SK-N-SH (cell line): ENCODE results near the gene CNTNAP5. TPM values are rescaled to one million over a fixed set of nuclear protein-coding genes. Genes with fewer than 3 reads are reported as not detected.

Experiments
- CHD2 ChIP-seq: fragments of 150-350 bp; IDR thresholded peaks from 2 replicates; pipeline ENCODE4 v1.6.1; 2018; ENCODE audit warnings: low read length; ENCODE audit not compliant: partially characterized antibody
- EZH2phosphoT487 ChIP-seq: fragments of 200-600 bp; sonication (generic); IDR thresholded peaks from 2 replicates; pipeline ENCODE4 v1.6.1; 2017; ENCODE audit warnings: low read depth, mixed run types, mild to moderate bottlenecking, antibody characterized with exemption, moderate library complexity, borderline replicate concordance
- FOSL2 ChIP-seq: IDR thresholded peaks from 2 replicates; pipeline ENCODE4 v1.4.0; 2012; ENCODE audit warnings: low read depth, mild to moderate bottlenecking, moderate library complexity, borderline replicate concordance
- FOXM1 ChIP-seq: IDR thresholded peaks from 2 replicates; pipeline ENCODE4 v1.4.0; 2012; ENCODE audit warnings: low read depth, mild to moderate bottlenecking
- GABPA ChIP-seq: IDR thresholded peaks from 2 replicates; pipeline ENCODE4 v1.4.0; 2012; ENCODE audit warnings: low read depth, mild to moderate bottlenecking
- JUND ChIP-seq: IDR thresholded peaks from 2 replicates; pipeline ENCODE4 v1.4.0; 2012
- MEF2A ChIP-seq: IDR thresholded peaks from 2 replicates; pipeline ENCODE4 v1.4.0; 2012; ENCODE audit warnings: low read depth, borderline replicate concordance
- POLR2AphosphoS5 ChIP-seq: IDR thresholded peaks from 2 replicates; pipeline ENCODE4 v1.6.1; 2012; ENCODE audit warnings: low read depth, low read length
- RCOR1 ChIP-seq: fragments of 150-350 bp; IDR thresholded peaks from 2 replicates; pipeline ENCODE4 v1.6.1; 2017; ENCODE audit warnings: antibody characterized with exemption, low read length
- SIN3A ChIP-seq: IDR thresholded peaks from 2 replicates; pipeline ENCODE4 v1.6.1; 2012; ENCODE audit warnings: low read depth, mild to moderate bottlenecking, low read length, moderate library complexity, borderline replicate concordance
- TAF1 ChIP-seq: IDR thresholded peaks from 2 replicates; pipeline ENCODE4 v1.6.1; 2012; ENCODE audit warnings: low read depth, mild to moderate bottlenecking, low read length, moderate library complexity, borderline replicate concordance
- TCF12 ChIP-seq: IDR thresholded peaks from 2 replicates; pipeline ENCODE4 v1.4.0; 2012
- TEAD4 ChIP-seq: IDR thresholded peaks from 2 replicates; pipeline ENCODE4 v1.4.0; 2012; ENCODE audit warnings: mild to moderate bottlenecking, borderline replicate concordance; ENCODE audit not compliant: insufficient read depth
- YY1 ChIP-seq: IDR thresholded peaks from 2 replicates; pipeline ENCODE4 v1.4.0; 2012; ENCODE audit warnings: low read depth, mild to moderate bottlenecking
- polyA plus RNA-seq, 3 experiments: library from polyadenylated mRNA; depleted of rRNA; stranded (reverse); fragments of >200 nt; gene quantifications; 2 replicates each; pipeline ENCODE4 v1.2.3, GENCODE V29; 2012
- TF ChIP-seq, protein P1 (sequence below): IDR thresholded peaks from 2 replicates; pipeline ENCODE4 v1.4.0; 2012; ENCODE audit warnings: low read depth, borderline replicate concordance
- TF ChIP-seq, protein P2 (sequence below): fragments of 150-350 bp; IDR thresholded peaks from 2 replicates; pipeline ENCODE4 v1.6.1; 2016; ENCODE audit warnings: mild to moderate bottlenecking, low read depth, low read length
- TF ChIP-seq, protein P3 (sequence below): IDR thresholded peaks from 2 replicates; pipeline ENCODE4 v1.4.0; 2012; ENCODE audit warnings: low read depth
- TF ChIP-seq, protein P4 (sequence below): IDR thresholded peaks from 2 replicates; pipeline ENCODE4 v1.6.1; 2012; ENCODE audit warnings: mild to moderate bottlenecking, low read depth, low read length, moderate library complexity
- TF ChIP-seq, protein P5 (sequence below): fragments of 200-600 bp; sonication (generic); IDR thresholded peaks from 2 replicates; pipeline ENCODE4 v1.6.1; 2017; ENCODE audit warnings: antibody characterized with exemption, mild to moderate bottlenecking, moderate library complexity

CNTNAP5 gene
- polyA plus RNA-seq, 1 of the 3 experiments (the other 2 are of a cell fraction), result 0.08 TPM

DNA sequence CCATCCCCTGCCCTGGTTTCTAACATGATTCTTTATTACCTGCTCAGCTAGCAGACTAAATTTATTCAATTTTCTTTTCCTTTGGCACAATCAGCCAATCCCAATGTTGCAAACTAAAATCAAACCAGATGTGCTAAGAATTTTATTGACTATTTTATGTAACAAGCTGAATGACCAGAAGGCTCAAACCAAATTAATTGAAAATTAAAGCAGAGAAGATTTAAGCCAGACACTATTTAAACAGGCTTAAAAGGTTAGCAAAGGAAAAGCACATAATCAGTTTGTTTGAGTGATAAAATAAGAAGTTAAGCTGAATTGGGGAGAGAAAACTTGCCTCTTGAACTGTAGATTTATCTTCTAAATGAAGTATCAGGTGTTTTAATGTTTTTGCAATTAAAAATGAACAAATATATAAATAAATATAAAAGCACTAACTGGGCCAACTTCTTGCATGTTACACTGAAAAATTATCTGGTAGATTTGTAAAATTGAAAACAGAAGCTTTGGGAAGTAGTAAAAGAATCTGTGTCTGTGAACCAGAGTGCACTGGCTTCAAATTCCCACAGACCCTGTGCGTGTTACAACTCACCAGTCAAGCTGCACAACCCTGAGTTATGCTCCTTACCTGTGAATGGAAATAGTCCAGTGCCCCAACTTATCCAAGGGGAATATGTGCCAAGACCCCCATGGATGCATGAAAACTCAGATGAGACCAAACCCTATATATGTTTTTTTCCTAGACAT lies 283.4 kb downstream of the CNTNAP5 start (continued):
- TF ChIP-seq EZH2phosphoT487 (no peak), POLR2AphosphoS5 (no peak), CHD2 (no peak), FOXM1 (no peak), JUND (no peak), RCOR1 (peak; percentile 91), YY1 (no peak), TEAD4 (no peak), SIN3A (no peak), FOSL2 (no peak), GABPA (no peak), TAF1 (no peak), TCF12 (no peak), MEF2A (no peak)
- TF ChIP-seq, protein P1, sequence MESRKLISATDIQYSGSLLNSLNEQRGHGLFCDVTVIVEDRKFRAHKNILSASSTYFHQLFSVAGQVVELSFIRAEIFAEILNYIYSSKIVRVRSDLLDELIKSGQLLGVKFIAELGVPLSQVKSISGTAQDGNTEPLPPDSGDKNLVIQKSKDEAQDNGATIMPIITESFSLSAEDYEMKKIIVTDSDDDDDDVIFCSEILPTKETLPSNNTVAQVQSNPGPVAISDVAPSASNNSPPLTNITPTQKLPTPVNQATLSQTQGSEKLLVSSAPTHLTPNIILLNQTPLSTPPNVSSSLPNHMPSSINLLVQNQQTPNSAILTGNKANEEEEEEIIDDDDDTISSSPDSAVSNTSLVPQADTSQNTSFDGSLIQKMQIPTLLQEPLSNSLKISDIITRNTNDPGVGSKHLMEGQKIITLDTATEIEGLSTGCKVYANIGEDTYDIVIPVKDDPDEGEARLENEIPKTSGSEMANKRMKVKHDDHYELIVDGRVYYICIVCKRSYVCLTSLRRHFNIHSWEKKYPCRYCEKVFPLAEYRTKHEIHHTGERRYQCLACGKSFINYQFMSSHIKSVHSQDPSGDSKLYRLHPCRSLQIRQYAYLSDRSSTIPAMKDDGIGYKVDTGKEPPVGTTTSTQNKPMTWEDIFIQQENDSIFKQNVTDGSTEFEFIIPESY, result no peak
- TF ChIP-seq, protein P2, sequence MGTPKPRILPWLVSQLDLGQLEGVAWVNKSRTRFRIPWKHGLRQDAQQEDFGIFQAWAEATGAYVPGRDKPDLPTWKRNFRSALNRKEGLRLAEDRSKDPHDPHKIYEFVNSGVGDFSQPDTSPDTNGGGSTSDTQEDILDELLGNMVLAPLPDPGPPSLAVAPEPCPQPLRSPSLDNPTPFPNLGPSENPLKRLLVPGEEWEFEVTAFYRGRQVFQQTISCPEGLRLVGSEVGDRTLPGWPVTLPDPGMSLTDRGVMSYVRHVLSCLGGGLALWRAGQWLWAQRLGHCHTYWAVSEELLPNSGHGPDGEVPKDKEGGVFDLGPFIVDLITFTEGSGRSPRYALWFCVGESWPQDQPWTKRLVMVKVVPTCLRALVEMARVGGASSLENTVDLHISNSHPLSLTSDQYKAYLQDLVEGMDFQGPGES, result no peak
- TF ChIP-seq, protein P3, sequence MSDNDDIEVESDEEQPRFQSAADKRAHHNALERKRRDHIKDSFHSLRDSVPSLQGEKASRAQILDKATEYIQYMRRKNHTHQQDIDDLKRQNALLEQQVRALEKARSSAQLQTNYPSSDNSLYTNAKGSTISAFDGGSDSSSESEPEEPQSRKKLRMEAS, result no peak
- TF ChIP-seq, protein P4, sequence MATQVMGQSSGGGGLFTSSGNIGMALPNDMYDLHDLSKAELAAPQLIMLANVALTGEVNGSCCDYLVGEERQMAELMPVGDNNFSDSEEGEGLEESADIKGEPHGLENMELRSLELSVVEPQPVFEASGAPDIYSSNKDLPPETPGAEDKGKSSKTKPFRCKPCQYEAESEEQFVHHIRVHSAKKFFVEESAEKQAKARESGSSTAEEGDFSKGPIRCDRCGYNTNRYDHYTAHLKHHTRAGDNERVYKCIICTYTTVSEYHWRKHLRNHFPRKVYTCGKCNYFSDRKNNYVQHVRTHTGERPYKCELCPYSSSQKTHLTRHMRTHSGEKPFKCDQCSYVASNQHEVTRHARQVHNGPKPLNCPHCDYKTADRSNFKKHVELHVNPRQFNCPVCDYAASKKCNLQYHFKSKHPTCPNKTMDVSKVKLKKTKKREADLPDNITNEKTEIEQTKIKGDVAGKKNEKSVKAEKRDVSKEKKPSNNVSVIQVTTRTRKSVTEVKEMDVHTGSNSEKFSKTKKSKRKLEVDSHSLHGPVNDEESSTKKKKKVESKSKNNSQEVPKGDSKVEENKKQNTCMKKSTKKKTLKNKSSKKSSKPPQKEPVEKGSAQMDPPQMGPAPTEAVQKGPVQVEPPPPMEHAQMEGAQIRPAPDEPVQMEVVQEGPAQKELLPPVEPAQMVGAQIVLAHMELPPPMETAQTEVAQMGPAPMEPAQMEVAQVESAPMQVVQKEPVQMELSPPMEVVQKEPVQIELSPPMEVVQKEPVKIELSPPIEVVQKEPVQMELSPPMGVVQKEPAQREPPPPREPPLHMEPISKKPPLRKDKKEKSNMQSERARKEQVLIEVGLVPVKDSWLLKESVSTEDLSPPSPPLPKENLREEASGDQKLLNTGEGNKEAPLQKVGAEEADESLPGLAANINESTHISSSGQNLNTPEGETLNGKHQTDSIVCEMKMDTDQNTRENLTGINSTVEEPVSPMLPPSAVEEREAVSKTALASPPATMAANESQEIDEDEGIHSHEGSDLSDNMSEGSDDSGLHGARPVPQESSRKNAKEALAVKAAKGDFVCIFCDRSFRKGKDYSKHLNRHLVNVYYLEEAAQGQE, result no peak
- TF ChIP-seq, protein P5, sequence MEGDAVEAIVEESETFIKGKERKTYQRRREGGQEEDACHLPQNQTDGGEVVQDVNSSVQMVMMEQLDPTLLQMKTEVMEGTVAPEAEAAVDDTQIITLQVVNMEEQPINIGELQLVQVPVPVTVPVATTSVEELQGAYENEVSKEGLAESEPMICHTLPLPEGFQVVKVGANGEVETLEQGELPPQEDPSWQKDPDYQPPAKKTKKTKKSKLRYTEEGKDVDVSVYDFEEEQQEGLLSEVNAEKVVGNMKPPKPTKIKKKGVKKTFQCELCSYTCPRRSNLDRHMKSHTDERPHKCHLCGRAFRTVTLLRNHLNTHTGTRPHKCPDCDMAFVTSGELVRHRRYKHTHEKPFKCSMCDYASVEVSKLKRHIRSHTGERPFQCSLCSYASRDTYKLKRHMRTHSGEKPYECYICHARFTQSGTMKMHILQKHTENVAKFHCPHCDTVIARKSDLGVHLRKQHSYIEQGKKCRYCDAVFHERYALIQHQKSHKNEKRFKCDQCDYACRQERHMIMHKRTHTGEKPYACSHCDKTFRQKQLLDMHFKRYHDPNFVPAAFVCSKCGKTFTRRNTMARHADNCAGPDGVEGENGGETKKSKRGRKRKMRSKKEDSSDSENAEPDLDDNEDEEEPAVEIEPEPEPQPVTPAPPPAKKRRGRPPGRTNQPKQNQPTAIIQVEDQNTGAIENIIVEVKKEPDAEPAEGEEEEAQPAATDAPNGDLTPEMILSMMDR, result no peak
- TF ChIP-seq, all 33 proteins: peak for 4
